Measurements from ENCODE around the gene BEST1.

The BEST1 gene

DNA sequence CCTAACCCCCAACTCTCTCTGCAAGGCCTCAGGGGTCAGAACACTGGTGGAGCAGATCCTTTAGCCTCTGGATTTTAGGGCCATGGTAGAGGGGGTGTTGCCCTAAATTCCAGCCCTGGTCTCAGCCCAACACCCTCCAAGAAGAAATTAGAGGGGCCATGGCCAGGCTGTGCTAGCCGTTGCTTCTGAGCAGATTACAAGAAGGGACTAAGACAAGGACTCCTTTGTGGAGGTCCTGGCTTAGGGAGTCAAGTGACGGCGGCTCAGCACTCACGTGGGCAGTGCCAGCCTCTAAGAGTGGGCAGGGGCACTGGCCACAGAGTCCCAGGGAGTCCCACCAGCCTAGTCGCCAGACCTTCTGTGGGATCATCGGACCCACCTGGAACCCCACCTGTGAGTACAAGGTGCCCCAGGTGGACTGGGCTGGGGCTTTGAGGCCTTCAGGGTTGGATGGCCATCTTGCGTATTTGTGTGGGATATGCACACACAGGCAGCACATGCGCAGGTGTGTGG, at the start of gene BEST1:
BEST1 (plus strand) TSS at position 317 of the 513 bp plus-strand sequence. CDS start 1,456 bp downstream, outside the sequence.
- DNase-seq, result no peak

DNA sequence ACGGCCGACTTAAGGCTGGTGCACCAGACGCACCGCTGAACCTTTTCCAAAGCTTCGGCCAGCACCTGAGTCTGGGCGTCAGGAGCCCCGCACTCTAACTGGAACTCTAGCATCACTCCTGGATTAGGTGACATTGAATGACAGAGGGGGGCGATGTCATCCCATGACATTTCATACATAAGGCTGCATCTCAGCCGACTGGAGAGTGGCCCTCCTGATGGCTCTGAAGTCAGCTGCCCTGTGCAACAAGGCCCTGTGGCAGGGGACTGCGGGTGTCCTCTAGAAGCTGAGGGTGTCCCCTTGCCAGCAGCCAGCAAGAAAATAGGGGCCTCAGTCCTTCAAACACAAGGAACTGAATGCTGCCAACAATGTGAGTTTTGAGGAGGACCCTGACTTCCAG, 48.8 kb upstream of the BEST1 start:
- DNase-seq, result no peak

DNA sequence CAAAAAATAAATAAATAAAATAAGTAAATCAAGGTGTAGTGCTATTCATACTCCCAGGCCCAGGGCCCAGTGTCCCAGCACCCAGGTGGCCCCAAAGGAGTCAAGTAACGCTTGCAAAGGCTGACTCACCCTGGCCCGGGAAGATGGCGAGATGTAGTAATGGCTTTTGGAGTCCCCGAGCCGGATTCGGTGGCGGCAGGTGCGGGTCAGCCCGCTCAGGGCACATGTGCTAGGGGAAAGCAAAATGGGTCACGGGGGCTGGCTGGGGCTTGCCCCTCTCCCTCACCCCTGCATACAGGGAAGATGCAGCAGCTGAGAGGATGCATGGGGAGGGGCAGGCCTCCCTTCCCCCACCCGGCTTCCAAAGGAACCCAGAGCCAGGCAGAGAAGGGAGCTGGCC, 47.8 kb upstream of the BEST1 start:
- no peak for DNase-seq

DNA sequence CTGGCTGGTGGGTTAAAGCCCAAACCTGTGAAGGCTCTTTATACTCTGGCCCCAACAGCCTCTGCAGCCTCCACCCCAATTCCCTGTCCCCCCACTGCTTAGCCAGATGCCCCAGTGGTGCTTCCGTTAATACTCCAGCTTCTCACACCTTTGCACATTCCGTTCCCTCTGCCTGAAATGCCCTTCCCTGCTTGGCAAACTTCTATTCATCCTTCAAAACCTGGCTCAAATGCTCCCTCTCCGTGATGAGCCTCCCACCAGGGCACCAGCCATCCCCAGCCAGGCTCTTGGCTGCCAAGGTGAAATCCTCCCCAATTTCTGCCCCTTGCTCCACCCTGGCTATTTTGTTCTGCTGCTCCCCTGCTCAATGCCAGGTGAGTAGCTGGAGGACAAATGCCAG, 46.3 kb upstream of the BEST1 start:
- no peak for DNase-seq

DNA sequence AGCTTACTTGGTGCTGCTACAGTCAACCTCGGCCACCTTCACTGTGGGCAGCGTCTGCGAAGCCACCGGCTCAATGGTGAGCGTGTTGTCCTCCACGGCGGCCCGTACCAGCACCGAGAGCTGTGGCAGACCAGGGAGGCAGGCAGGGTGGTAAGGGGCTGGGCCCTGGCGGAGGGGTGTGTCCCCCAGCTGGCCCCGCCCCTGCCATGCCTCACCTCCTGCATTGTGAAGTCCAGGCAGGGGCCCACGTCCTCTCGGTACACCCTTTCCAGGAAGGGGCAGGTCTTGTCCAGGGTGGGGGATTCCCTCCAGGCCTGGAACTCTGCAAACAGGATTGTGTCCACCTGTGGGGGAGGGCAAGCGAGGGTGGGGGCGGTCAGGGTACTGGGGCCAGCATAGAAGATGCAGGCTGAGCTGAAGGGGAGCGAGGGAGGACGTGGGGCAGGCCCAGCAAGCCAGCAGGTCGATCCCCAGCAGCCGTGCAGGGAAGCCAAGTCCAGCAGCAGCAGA, 45.6 kb upstream of the BEST1 start:
- DNase-seq, result no peak

DNA sequence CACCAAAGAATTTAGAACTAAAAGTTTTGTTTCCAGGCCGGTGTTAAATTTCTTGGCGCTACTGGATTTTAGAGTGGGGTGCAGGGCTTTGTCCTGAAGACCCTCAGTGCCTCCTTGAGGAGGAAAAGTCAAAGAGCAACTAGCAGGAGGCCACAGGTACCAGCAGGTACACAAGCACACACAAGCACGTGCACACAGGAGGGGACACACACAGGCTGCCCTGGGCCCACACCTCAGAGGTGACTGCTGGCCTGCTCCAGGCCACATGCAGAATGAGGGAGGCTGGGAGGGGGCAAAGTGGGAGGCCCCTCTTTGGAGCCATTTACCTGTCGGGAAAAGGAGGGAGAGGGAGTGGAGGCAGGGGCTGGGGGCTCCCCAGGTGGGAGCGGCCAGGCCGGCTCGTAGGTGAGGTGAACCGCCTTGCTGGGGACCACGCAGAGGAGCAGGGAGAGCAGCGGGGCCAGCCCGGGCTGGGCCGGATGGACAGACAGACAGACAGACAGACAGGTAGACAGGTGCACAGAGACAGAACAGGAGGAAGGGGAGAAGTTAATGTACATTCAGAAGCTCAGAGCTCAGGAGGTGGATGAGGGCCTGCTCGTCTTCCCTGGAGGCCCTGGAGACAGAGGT, 45.0 kb upstream of the BEST1 start:
- DNase-seq, result no peak

DNA sequence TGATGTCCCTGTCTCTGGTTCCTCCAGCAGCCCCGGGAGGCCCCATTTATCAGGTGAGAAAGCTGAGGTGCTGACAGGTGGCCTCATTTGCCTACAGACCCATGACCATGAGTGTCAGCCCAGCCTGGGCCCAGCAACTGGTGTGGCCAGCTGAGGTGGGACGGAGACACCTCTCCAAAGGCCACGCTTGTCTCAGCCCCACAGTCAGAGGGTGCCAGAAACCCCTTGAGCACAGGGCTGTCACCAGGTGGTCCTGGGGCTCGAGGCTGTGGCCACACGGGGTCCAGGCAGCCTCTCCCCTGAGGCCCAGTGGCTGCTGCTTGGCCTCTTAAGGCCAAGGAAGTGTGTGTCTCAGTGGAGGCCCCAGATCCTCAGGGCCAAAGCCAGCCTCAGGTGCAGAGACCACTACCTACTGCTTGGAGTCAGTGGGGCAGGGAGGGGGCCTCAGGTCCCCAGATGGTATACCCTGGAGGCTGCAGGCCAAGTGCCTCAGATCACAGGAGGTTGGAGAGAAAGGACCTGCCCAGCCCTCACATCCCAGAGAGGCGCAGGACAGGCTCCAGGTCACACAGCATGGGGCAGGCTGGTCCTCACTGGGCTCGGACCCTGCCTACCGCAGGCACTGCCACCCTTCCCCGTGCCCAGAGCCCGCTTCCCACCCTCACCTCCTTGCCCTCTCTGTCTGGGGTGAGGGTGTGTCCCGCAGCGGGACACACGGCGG, 44.2 kb upstream of the BEST1 start:
- DNase-seq, result no peak

DNA sequence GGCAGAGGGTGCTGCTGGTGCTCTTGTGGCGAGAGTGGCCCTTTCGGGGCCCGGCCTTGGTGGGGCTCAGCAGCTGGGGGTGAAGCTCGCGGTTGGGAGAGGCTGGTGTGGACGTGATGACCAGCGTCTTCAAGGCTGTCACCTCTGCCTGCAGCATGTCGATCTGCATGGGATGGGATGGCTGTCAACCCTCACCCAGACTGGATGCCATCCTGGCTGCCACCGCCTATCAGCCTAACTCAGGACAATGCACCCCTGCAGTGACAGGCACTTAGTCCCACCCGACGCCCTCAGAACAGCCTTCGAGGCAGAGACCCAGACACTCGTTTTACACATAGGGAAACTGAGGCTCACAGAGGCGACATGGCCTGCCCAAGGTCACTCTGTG, 43.6 kb upstream of the BEST1 start:
- DNase-seq, result no peak

DNA sequence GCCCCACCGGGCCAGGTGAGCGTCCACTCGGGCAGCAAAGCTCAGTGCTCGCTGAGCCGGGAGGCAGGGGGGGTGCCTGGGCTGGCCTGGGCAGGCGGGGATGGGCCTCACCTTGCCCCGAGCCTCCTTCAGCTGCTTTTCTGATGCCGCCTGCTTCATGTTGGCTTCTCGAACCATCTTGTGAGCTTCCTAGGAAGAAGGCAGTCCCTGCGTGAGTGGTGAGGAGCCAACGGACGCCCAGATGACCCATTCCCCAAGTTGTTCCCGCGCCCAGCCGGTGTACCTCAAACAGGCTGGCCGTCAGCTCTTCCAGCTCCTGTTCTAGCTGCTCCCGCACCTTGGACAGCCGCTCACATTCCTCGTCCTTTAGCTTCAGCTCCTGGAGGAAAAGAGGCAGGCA, 42.9 kb upstream of the BEST1 start:
- no peak for DNase-seq

DNA sequence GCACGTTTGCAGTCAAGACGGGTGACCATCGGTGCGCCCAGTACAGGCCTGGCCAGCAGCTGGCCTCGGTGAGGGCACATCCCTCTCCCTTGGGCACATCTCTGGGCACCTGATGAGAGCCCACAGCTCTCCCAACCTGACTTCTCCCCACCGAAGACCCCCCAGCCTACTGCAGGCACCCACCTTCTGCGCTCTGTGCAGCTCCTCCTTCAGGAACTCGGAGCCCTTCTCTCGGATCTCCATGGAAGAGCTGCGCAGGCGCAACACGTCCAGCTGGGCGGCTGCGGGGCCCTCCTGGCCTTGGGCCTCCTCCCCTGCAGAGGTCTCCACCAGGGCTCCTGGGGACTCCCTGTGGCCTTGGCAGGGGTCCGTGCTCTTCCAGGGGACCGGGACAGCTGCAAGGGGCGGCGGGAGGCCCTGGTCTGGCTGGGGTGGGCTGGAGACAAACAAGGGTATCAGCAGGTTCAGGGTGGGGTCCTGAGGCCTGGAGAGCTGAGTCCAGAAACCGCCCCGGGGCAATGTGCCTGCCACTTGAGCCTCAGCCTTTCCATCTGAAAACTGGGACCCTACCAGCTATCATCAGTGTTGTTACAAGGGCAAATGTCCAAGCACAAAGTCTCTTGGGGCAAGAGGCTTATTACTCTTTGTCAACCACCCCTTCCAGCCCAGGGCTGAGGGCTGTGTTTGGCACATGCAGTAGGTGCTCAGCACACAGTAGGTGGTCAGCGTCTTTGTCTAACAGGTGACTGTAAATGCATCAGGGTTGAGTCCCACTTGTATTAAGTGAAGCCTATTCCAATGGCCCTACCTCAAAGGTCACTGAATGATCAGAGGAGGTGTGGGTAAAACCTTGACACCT, 42.1 kb upstream of the BEST1 start:
- no peak for DNase-seq

DNA sequence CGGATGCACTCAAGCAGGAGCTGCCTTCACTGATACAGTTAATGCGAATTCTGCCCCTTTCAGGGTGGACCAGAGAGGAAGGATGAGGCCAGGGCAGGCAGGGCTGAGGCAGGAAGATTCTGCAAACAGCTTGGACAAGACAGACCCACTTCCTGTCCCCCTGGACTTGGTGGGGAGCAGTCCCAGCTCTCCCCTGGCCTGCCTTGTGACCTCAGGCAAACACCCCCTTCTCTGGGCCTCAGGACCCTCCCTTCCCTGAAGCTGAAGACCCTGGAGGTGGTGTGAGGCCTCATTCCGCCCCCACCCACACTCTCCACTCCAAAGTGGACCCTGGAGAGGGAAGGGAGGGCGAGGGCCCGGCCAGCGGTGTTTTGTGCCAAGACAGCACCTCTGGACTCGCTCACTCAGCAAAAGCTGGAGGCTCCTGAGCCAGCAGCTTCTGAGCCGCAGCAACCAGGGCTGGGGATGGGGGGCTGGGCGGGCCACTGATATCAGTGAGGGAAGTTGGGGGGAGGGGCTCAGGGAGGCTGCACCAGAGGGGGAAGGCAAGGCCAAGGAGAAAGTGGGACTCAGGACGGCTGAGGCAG, 41.3 kb upstream of the BEST1 start:
- no peak for DNase-seq

DNA sequence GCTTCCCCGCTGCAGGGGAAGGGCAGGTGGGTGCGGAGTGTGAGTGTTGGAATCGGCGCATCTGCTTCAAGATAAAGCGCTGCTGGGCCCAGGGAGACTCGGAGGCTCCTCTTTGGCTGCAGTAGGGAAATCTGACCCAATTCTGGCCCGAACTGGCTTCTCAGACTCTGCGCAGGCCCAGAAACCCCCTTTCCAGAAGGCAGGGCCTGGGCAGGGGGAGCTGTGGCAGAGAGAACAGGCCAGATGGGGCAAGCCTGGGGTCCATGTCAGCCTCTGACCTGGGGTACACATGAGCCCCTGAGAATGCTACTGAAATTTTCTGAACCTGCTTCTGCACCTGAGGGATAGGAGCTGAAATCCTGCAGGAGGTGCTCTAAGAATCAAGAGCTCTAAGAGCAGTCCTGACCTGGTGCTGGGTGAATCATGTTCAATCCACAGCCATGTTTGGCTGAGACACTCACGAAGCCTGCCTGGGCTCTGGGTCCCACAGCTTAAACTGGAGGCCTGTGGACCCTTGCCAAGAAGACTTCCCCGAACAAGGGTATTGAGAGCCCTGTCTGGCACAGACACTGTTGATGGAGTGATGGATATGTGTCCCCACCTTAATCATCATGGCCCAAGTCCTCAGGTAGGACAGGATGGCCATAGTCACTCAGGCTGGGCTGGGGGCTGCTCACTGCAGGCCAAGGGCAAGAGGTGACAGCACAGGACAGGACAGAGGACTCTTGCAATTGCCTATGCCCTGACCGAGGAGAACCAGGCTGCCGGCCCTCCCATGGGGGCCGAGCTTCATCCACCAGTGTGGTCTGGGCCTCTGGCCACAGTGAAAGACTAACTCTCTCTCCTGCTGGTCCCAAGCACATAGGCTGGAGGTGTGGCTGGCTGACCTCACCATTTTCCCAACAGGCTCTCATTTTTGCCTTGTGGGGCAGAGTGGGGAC, 39.7 kb upstream of the BEST1 start:
- DNase-seq, result no peak

DNA sequence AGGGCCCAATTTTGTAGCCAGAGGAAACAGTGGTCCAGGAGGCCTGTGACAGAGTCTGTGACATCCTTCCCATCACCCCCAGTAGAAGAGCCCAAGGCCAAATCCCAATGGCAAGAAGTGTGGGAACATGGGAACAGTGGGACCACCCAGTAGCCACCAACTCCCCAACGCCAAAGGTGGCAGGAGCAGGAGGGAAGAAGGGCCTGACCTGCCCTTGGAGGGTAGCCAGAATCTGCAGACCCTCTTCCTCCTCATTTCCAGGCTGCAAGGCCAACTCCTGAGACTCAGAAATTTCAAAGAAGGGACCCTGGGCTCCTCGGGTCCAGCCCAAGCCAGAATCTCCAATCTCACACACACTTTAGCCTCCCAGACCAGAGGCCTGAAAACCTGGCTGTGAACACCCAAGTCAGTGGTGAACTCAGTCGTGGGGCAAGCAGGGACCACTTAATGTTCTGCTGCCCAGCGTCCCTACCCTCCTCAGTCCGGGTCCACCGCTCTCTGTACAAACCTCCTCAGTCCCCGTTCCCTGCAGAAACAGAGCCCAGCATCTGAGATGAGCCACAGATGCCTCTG, 38.9 kb upstream of the BEST1 start:
- DNase-seq, result no peak

DNA sequence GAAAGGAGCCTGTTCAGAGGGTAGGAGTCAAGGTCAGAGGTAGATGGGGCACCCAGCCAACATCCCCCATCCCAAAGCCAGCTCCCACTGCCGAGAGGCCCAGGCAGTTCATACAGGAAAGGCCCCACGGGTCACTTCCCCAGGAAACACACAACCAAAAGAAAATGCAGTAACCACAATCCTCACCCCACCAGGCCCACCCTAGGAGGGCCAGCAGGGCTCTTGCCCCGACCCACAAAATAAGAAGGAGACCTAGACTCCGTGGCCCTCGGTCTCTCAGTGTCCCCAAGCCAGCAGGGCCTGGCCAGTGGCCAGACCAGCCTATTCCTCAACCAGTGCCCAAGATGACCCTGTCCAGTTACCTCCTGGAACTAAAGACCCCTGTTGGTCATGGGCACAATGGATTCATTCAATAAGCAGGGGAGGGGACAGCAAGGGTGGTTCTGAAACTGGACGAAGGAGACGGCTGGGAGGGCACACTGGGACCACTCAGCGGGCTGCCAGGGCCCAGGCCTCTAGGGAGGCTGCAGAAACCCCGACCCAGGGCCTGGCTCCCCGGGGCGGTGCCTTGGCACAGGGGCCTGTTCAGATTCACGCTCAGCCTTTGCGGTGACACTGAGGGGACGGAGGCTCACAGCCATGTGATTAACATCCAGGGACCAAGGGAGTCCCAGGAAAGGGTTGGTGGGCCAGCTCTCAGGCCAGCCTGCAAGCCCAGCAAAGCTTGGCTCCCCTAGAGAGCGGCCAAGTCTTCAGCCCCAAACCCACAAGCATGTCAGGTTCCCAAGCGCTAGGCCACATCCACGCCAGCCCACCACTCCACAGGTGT, 38.2 kb upstream of the BEST1 start:
- DNase-seq, result no peak

DNA sequence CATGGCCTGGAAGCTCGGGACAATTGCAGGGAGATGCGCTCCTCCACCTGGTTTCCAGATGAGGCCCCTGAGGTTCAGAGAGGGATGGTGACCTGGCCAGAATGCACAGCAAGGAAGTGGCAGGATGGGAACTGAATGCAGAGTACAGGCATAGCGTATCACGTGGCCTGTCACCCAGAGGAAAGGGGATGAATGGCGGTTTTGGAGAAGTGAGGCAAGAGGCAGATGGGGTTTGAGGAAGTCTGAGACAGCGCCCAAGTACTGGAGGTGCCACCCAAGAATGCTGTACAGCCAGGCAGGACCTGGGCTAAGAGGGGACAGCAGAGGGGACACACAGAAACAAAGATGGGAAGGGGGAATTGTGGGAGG, 37.6 kb upstream of the BEST1 start:
- DNase-seq, result peak; percentile 14

DNA sequence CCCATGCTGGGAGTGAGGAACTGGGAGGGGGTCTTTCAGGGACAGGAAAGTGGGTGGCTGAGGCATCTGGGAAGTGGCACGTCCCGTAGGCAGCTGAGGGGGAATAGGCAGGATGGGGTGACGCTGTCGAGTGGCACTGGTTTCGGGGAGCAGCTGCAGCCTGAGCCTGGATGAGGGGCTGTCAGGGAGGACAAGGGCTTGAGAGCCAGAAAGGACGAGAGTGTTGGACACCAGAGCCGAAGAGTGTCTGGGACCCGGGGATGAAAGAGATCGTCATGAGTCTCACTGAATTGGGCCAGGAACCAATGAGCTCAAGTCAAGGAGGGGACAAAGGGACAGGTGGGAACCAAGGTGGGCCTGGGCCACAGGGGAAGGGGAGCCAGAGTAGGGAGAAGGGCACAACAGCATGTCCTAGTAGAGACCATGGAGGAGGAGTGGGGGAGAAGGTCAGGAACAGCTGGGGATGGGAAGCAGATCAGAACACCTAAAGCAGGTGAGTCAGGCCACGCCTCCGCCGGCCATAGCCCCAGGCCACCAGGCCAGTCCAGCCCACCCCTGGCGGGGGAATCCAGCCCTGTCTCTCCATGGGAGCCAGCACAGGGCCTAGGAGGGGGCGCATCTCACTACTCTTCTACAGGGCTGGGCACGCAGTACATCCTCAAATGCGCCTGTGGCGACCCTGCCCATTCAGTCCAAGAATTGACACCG, 37.0 kb upstream of the BEST1 start:
- DNase-seq, result no peak

DNA sequence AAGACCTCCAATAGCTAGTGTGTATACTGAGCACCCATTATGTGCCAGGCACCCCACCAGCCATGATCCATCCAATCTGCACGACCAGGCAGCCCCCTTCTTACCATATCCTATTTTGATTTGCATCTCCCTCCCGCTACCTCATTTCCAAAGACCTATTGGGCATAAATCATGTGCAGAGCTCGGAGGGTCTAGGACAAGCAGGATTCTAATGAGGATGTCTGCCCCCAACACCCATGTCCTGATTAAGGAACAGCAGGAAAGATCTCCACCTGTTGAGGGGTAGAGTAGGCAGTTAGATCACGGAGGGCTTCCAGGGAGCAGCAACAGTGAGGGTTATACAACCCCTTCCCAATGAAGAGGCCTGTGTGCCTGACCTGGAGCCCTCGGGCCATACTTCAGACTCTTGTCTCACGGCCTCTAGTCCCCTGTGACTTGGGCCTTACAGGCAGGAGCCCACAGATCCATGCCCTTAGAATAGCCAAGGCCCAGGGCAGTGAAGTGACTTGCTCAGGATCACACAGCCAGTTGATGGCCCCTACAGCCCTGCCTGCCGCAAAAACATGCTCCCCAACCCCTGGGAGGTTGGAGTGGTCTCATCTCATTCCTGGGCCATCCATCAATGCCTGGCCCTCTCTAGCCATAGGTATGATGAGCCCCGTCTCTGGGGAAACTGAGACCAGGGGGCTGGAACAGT, 36.3 kb upstream of the BEST1 start:
- DNase-seq, result no peak

DNA sequence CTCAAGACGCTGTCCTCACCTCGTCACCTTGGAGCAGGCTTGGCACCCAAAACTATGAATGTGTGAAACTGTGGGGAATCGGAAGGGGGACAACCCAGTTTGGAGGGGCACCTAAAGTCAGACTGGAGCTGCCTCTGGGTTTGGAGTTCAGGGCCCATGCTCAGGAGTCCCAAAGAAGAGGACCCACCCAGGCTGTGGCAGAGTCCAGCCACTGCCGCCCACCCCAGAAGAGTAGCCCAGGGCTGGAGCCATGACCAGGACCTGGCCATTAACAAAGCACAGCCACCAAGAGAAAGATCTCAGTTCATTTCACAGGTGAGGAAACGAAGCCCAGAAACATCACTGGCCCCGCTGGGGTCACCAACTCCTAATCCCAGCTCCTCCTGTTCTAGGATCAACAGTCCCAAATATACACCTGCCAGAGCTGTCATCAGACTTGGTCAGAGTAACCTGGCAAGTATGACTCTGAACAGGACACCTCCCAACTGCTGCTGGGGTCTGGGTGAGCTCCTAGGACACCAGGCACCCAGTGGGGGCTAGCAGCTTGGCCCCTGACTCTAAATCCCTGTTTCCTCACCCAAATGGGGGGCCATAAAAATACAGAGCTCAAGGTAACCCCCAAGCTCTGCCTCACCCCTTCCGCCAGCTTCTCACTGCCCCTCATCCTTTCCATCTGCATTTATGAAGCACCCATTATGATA, 35.5 kb upstream of the BEST1 start:
- DNase-seq, result no peak
